Measurements from ENCODE around the gene STXBP6. TPM values are rescaled to one million over a fixed set of nuclear protein-coding genes. Genes with fewer than 3 reads are reported as not detected.

STXBP6 gene
- total RNA-seq, result 1.7 to 11.5 TPM (median 1.8 TPM) in 3 replicates
- long read RNA-seq, full-length matches to known transcripts, result 5 of 5 reads
- long read RNA-seq, partial matches to known transcripts, result 0 of 5 reads
- long read RNA-seq, other reads (novel, unspliced or antisense), result 0 of 5 reads

DNA sequence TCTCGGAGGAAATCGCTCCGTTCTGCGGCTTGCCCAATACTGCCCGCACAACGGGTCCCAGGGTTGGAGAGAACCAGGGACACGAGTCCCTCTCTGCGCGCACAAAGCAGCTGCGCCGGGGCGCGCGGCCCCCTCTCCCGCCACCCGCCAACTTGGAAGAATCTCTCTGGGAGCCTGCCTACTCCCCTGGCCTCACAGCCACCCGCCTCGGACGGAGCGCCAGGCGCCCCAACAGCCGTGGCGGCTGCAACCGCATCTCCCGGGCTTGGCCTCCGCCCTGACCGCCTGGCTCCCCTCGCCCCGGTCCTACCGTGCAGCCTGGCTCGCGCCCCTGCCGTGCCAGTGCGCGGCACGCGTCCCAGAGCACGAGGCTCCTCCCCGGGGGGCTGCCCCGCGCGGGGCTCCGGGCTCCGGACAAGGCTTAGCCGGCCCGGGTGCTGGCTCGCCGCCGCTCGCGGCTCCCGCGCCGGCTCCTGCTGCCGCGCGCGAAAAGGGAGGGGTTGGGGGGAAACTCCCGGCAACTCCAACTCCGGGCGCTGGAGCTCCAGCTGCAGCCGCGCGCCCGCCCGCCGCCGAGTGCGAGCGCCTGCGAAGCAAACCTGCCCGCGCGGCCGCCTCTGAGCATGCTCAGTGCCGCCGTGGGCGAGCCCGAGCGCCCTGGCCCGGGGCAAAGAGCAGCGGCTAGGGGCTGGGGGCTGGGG, at the start of gene STXBP6:
Gene STXBP6 (minus strand): TSS at position 580 of the 701 bp plus-strand sequence. CDS start 75,329 bp downstream, outside the sequence.
- H3K27ac Mint-ChIP-seq (ENCODE audit: unreplicated experiment), result no peak within 1 kb of the TSS
- H3K9me3 Mint-ChIP-seq (ENCODE audit: low read depth), result no peaks in the 10 kb centered on the region
- no peak for DNase-seq (ENCODE audit: low spot score)
- peaks cover 32% of the 10 kb centered on the region for H3K27me3 Mint-ChIP-seq (ENCODE audit: low read depth)
- H3K4me1 Mint-ChIP-seq (ENCODE audit: low read depth), result peaks cover 19% of the 10 kb centered on the region
- TF ChIP-seq, protein P1, sequence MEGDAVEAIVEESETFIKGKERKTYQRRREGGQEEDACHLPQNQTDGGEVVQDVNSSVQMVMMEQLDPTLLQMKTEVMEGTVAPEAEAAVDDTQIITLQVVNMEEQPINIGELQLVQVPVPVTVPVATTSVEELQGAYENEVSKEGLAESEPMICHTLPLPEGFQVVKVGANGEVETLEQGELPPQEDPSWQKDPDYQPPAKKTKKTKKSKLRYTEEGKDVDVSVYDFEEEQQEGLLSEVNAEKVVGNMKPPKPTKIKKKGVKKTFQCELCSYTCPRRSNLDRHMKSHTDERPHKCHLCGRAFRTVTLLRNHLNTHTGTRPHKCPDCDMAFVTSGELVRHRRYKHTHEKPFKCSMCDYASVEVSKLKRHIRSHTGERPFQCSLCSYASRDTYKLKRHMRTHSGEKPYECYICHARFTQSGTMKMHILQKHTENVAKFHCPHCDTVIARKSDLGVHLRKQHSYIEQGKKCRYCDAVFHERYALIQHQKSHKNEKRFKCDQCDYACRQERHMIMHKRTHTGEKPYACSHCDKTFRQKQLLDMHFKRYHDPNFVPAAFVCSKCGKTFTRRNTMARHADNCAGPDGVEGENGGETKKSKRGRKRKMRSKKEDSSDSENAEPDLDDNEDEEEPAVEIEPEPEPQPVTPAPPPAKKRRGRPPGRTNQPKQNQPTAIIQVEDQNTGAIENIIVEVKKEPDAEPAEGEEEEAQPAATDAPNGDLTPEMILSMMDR (IDR thresholded peaks at IDR 0.05), result no peak
- H3K36me3 Mint-ChIP-seq (ENCODE audit: low read depth), result no peaks in the 10 kb centered on the region
- peak within 1 kb of the TSS; percentile 78 for H3K4me3 Mint-ChIP-seq (ENCODE audit: unreplicated experiment)

GRCh38 chr14:25097120-25097519, 47.2 kb upstream of the STXBP6 start:
- H3K4me1 Mint-ChIP-seq (ENCODE audit: low read depth), result no peaks in the 10 kb centered on the region
- H3K27me3 Mint-ChIP-seq (ENCODE audit: low read depth), result peaks cover 1% of the 10 kb centered on the region
- no peaks in the 10 kb centered on the region for H3K36me3 Mint-ChIP-seq (ENCODE audit: low read depth)
- TF ChIP-seq, protein P1 (IDR thresholded peaks at IDR 0.05), result no peak
- DNase-seq (ENCODE audit: low spot score), result no peak
- no peak overlapping the region for H3K4me3 Mint-ChIP-seq (ENCODE audit: unreplicated experiment)
- no peak overlapping the region for H3K27ac Mint-ChIP-seq (ENCODE audit: unreplicated experiment)
- H3K9me3 Mint-ChIP-seq (ENCODE audit: low read depth), result no peaks in the 10 kb centered on the region

DNA sequence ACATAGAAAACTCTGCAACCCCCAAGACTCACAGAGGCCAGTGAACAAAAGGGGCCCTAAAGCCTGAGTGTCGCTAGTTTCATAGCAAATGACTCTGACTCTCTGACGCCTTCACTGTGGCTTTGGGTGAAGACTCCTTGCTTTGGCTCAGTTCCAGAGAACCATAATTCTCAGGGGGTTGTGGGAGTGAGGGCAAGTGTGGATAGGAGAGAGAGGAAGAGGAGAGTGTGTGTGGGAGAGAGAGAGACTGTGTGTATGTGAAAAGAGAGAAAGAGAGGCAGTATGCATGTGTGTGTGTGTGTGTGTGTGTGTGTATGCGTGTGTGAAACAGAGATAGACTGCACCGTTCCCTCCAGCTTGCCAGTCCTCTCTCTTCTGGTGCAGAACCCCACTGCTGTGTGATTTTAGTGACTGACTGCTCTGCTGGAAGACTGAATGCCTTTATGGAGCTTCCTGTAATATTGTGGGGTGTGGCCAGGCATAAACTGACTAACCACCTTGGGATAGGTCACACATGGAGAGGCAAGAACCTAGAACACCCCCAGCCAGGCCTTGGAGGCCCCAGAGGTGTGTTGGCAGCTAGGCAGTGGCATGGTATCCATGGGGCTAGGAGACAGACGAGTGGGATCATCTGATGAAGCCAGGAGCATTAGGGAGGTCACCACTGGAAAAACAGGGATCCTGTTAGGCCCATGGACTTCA, 45.9 kb upstream of the STXBP6 start:
- no peak for DNase-seq (ENCODE audit: low spot score)
- H3K4me3 Mint-ChIP-seq (ENCODE audit: unreplicated experiment), result no peak overlapping the region
- H3K36me3 Mint-ChIP-seq (ENCODE audit: low read depth), result no peaks in the 10 kb centered on the region
- no peak overlapping the region for H3K27ac Mint-ChIP-seq (ENCODE audit: unreplicated experiment)
- no peaks in the 10 kb centered on the region for H3K9me3 Mint-ChIP-seq (ENCODE audit: low read depth)
- peaks cover 8% of the 10 kb centered on the region for H3K4me1 Mint-ChIP-seq (ENCODE audit: low read depth)
- TF ChIP-seq, protein P1 (IDR thresholded peaks at IDR 0.05), result no peak
- H3K27me3 Mint-ChIP-seq (ENCODE audit: low read depth), result peaks cover 1% of the 10 kb centered on the region

DNA sequence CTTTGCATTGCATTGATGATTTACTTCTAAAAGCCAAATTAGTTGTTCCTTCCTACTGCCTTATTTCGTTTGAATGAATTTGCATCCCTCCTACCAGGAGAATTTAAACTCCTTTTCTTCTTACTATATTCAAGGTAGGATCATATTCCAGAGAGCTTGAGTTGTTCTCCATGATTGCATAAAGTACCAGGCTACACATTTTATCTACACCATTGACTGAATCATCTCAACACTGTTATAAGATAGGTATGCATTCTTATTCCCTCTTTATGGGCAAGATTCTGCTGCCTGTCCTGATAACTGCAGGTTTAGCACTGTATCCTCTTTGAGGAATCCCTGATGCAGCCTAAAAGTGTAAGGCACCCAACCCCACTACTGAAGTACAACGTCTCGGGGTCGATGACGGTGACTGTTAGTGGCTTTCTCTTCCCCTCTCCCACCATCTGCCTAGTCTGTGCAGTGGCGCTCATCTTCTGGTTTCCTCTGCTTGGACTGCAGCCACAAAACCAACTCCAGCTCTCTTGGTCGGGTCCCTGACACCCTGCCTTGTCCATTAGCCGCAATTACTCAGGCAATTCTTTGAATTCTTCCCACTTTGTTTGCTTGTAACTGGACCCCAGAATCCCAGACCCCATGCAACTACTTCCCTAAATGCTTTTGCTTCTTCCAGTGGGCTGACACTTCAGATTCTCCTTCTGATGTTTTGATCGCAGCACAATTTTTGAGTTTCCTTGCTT, 44.4 kb upstream of the STXBP6 start:
- no peaks in the 10 kb centered on the region for H3K36me3 Mint-ChIP-seq (ENCODE audit: low read depth)
- H3K9me3 Mint-ChIP-seq (ENCODE audit: low read depth), result no peaks in the 10 kb centered on the region
- TF ChIP-seq, protein P1 (IDR thresholded peaks at IDR 0.05), result no peak
- peaks cover 21% of the 10 kb centered on the region for H3K4me1 Mint-ChIP-seq (ENCODE audit: low read depth)
- DNase-seq (ENCODE audit: low spot score), result no peak
- H3K4me3 Mint-ChIP-seq (ENCODE audit: unreplicated experiment), result no peak overlapping the region
- H3K27ac Mint-ChIP-seq (ENCODE audit: unreplicated experiment), result no peak overlapping the region
- peaks cover 1% of the 10 kb centered on the region for H3K27me3 Mint-ChIP-seq (ENCODE audit: low read depth)

GRCh38 chr14:25092258-25092740, 42.4 kb upstream of the STXBP6 start:
- H3K9me3 Mint-ChIP-seq (ENCODE audit: low read depth), result peaks cover 2% of the 10 kb centered on the region
- peaks cover 26% of the 10 kb centered on the region for H3K4me1 Mint-ChIP-seq (ENCODE audit: low read depth)
- H3K4me3 Mint-ChIP-seq (ENCODE audit: unreplicated experiment), result no peak overlapping the region
- H3K36me3 Mint-ChIP-seq (ENCODE audit: low read depth), result no peaks in the 10 kb centered on the region
- H3K27ac Mint-ChIP-seq (ENCODE audit: unreplicated experiment), result no peak overlapping the region
- TF ChIP-seq, protein P1 (IDR thresholded peaks at IDR 0.05), result no peak
- H3K27me3 Mint-ChIP-seq (ENCODE audit: low read depth), result peaks cover 1% of the 10 kb centered on the region
- no peak for DNase-seq (ENCODE audit: low spot score)
